ENCODE results near the gene SYT5.
A peak's percentile ranks its signal among the peaks of the same experiment; 100 is the strongest.
"Not testable (repeated sequence)": the region's sequence is repeated elsewhere in the genome, so short reads cannot be mapped to it uniquely, and the experiment has no call there.

Gene SYT5

DNA sequence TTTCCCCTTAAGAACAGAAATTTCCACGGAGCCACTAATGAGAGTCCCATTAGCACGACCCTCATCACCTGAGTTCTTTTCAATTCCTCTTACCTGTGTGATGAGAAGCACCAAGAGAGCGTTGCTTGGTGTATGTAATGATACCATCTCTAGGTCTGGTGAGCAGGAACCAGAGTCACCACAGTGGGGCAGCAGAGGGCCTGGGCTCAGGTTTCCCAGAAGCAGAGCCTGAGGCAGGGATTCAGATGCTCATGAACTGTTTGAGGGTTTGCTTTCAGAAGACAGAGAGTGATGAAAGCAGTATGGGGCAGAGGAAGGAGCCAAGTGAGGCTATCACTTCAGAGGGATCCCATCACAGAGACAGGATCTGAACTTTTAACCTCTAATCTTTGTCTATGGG lies 32.4 kb upstream of the SYT5 start:
- H3K23ac ChIP-seq (ENCODE audit: low read length) = no peak overlapping the region

DNA sequence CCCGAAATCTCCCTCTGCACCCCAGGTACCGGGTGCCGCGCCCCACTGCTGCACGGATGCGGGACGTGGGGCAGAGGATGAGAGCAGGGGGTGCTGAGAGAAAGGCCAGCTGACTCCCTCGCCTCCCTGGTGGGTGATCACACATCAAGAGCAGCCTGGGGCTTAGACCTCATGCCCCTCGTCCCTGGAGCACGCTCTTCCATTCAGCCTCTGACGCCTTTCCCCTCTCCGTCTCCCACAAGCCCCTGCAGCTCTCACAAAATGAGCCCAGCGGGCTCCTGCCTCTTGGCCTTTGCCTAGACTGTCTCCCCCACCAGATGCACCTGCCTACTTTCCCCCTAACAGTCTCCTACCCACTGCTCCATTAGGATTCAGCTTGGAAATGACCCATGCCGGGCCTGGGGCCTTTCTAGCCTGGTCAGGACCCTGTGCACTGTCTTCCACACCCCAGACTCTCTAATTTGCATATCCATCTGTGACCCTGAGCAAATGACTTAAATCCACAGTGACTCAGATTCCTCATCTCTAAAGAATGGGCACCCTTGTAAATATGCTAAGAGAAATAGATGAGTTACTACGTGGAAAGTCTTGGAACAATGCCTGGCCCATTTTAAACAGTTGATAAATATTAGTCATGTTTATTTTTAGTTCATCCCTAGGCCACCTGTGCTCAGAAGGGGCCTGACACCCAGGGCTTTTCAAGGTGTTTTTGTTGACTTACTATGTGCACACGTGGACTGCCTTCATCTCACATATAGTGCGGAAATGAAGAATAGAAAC lies 29.8 kb upstream of the SYT5 start:
- Histone ChIP-seq H4K5ac (ENCODE audit: low read length) (no peak overlapping the region), H2BK5ac (ENCODE audit: low read length) (no peak overlapping the region), H3K27ac (ENCODE audit: low read depth, low read length) (no peak overlapping the region), H2BK15ac (replicated peaks; ENCODE audit: low read depth) (no peak overlapping the region), H3K79me2 (ENCODE audit: control insufficient read depth, insufficient read depth, low read length) (no peaks in the 10 kb centered on the region), H3K79me1 (ENCODE audit: low read length) (no peaks in the 10 kb centered on the region), H3K4me1 (ENCODE audit: control insufficient read depth, low read depth, low read length) (no peaks in the 10 kb centered on the region), H3K4ac (ENCODE audit: low read depth, low read length) (no peak overlapping the region), H2AK5ac (ENCODE audit: low read length) (no peak overlapping the region), H3K4me2 (ENCODE audit: low read length) (no peak overlapping the region), H2BK120ac (ENCODE audit: low read depth, low read length) (no peak overlapping the region), H3K23ac (ENCODE audit: low read length) (no peak overlapping the region), H3K36me3 (ENCODE audit: control insufficient read depth, insufficient read depth, low read length) (no peaks in the 10 kb centered on the region), H3K18ac (ENCODE audit: low read length) (no peak overlapping the region), H3K27me3 (ENCODE audit: insufficient read depth, low read length, poor library complexity) (no peaks in the 10 kb centered on the region), H3K56ac (ENCODE audit: low read length) (no peak overlapping the region), H3K4me3 (ENCODE audit: low read length) (no peak overlapping the region), H3K9ac (ENCODE audit: low read length) (no peak overlapping the region), H4K8ac (ENCODE audit: low read depth, low read length) (no peak overlapping the region)
- WGBS (ENCODE audit: extremely low coverage, insufficient coverage, low lambda C conversion rate) = no CpG with 5 or more reads among the region's 17 CpGs
- DNase-seq = no peak

More for the DNA sequence above, 32.4 kb upstream of the SYT5 start:
- Histone ChIP-seq H3K9ac (ENCODE audit: low read length) (no peak overlapping the region), H3K4me2 (ENCODE audit: low read length) (no peak overlapping the region), H3K56ac (ENCODE audit: low read length) (no peak overlapping the region), H2BK120ac (ENCODE audit: low read depth, low read length) (no peak overlapping the region), H3K18ac (ENCODE audit: low read length) (no peak overlapping the region), H3K27ac (ENCODE audit: low read depth, low read length) (no peak overlapping the region), H2BK5ac (ENCODE audit: low read length) (no peak overlapping the region), H2BK15ac (replicated peaks; ENCODE audit: low read depth) (no peak overlapping the region), H3K4me3 (ENCODE audit: low read length) (no peak overlapping the region), H3K27me3 (ENCODE audit: insufficient read depth, low read length, poor library complexity) (no peaks in the 10 kb centered on the region), H4K8ac (ENCODE audit: low read depth, low read length) (no peak overlapping the region), H4K5ac (ENCODE audit: low read length) (no peak overlapping the region), H3K36me3 (ENCODE audit: control insufficient read depth, insufficient read depth, low read length) (no peaks in the 10 kb centered on the region), H2AK5ac (ENCODE audit: low read length) (no peak overlapping the region), H3K79me2 (ENCODE audit: control insufficient read depth, insufficient read depth, low read length) (no peaks in the 10 kb centered on the region), H3K4ac (ENCODE audit: low read depth, low read length) (no peak overlapping the region), H3K79me1 (ENCODE audit: low read length) (no peaks in the 10 kb centered on the region), H3K4me1 (ENCODE audit: control insufficient read depth, low read depth, low read length) (no peaks in the 10 kb centered on the region)
- DNase-seq = peak; percentile 19
- no CpG with 5 or more reads among the region's 3 CpGs for WGBS (ENCODE audit: extremely low coverage, insufficient coverage, low lambda C conversion rate)

DNA sequence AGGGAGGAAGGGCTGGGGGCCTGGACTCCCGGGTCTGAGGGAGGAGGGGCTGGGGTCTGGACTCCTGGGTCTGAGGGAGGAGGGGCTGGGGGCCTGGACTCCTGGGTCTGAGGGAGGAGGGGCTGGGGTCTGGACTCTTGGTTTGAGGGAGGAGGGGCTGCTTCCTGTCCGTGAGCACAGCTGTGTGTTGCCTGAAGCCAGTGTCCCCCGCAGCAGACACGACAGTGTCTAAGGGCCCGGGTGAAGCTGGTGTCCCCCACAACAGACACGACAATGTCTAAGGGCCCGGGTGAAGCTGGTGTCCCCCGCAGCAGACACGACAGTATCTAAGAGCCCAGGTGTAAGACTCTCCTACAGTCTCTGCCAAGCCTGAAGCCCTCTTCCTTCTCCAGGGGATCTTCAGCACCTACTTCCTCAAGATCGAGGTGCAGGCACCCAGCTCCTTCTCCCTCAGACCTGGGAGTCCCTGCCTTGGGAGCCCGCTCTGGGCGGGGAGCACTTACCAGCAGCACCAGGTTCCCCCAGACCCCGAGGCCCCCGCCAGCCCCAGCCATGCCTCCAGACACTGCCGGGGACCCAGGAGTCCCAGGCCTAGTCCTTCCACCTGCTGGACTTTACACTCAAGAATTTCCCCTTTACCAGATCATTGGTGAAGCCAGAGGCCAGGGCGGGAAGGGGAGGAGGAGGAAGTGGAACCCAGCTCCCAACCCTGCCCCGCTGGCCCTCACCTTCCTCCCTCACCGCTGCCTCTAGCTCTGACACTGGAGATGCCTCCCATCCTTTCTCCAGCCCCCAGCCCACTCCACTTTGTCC lies 29.0 kb upstream of the SYT5 start, which contains the start of gene PTPRH:
Gene PTPRH, minus strand, starts transcription at position 622 of the 813 bp plus-strand sequence. Its CDS starts 68 bp downstream, at position 554.
- no peak within 1 kb of the TSS for H3K56ac ChIP-seq (ENCODE audit: low read length)
- H4K5ac ChIP-seq (ENCODE audit: low read length) = no peak within 1 kb of the TSS
- H3K23ac ChIP-seq (ENCODE audit: low read length) = no peak within 1 kb of the TSS
- H3K79me2 ChIP-seq (ENCODE audit: control insufficient read depth, insufficient read depth, low read length) = no peaks in the 10 kb centered on the region
- H3K27me3 ChIP-seq (ENCODE audit: insufficient read depth, low read length, poor library complexity) = no peaks in the 10 kb centered on the region
- no peak within 1 kb of the TSS for H3K4me3 ChIP-seq (ENCODE audit: low read length)
- no peak within 1 kb of the TSS for H2AK5ac ChIP-seq (ENCODE audit: low read length)
- no peak within 1 kb of the TSS for H4K8ac ChIP-seq (ENCODE audit: low read depth, low read length)
- no peaks in the 10 kb centered on the region for H3K36me3 ChIP-seq (ENCODE audit: control insufficient read depth, insufficient read depth, low read length)
- no peak within 1 kb of the TSS for H3K18ac ChIP-seq (ENCODE audit: low read length)
- no peaks in the 10 kb centered on the region for H3K79me1 ChIP-seq (ENCODE audit: low read length)
- H3K4ac ChIP-seq (ENCODE audit: low read depth, low read length) = no peak within 1 kb of the TSS
- no peak within 1 kb of the TSS for H2BK15ac ChIP-seq (replicated peaks; ENCODE audit: low read depth)
- no peak within 1 kb of the TSS for H3K27ac ChIP-seq (ENCODE audit: low read depth, low read length)
- no peak within 1 kb of the TSS for H3K9ac ChIP-seq (ENCODE audit: low read length)
- H3K4me1 ChIP-seq (ENCODE audit: control insufficient read depth, low read depth, low read length) = no peaks in the 10 kb centered on the region
- no peak for DNase-seq
- H3K4me2 ChIP-seq (ENCODE audit: low read length) = no peak within 1 kb of the TSS
- H2BK5ac ChIP-seq (ENCODE audit: low read length) = no peak within 1 kb of the TSS
- WGBS (ENCODE audit: extremely low coverage, insufficient coverage, low lambda C conversion rate) = no CpG with 5 or more reads among the region's 18 CpGs
- no peak within 1 kb of the TSS for H2BK120ac ChIP-seq (ENCODE audit: low read depth, low read length)

DNA sequence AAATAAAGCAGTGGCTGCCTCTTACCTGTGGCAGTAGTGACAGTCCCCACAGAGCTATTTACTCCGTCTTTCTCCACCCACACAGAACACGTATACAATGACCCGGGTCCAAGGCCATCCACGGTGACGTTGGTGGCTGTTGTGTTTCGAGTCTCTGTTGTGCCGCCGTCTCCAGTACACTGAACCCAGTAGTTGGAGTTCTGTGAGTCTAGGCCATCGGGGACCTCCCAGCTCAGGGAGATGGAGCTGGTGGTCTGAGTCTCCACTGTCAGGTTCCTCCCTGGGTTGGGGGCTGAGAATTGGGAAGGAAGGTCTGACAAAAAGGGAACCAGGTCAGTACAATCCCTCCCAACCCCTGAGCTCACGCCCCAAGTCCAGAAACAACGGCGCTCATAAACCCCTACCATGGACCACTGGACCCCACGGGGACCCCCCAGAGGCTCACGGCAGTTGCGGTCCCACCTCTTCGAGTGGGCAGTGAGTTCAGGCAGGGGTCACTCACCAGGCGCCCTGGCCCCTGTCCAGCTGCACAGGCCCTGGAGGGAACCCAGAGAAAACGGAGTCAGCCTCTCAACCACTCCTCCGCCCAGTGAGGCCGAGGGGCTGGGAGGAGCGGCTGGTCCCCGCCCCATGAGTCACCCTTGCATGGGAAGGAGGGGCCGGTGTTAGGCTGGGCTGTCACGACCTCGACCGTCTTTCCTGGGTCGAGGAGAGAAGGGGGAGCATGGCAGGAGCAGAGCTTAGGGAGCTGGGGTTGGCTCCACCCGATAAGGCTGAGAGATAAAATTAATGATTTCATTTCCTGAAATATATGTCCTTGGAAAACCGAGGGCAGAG lies 26.8 kb upstream of the SYT5 start:
- Histone ChIP-seq H3K4ac (ENCODE audit: low read depth, low read length) (no peak overlapping the region), H3K18ac (ENCODE audit: low read length) (no peak overlapping the region), H3K4me2 (ENCODE audit: low read length) (no peak overlapping the region), H3K27ac (ENCODE audit: low read depth, low read length) (no peak overlapping the region), H2BK5ac (ENCODE audit: low read length) (no peak overlapping the region), H3K27me3 (ENCODE audit: insufficient read depth, low read length, poor library complexity) (no peaks in the 10 kb centered on the region), H3K79me2 (ENCODE audit: control insufficient read depth, insufficient read depth, low read length) (no peaks in the 10 kb centered on the region), H4K5ac (ENCODE audit: low read length) (no peak overlapping the region), H3K79me1 (ENCODE audit: low read length) (no peaks in the 10 kb centered on the region), H2BK120ac (ENCODE audit: low read depth, low read length) (no peak overlapping the region), H3K36me3 (ENCODE audit: control insufficient read depth, insufficient read depth, low read length) (no peaks in the 10 kb centered on the region), H3K56ac (ENCODE audit: low read length) (no peak overlapping the region), H2AK5ac (ENCODE audit: low read length) (no peak overlapping the region), H2BK15ac (replicated peaks; ENCODE audit: low read depth) (no peak overlapping the region), H4K8ac (ENCODE audit: low read depth, low read length) (no peak overlapping the region), H3K4me1 (ENCODE audit: control insufficient read depth, low read depth, low read length) (no peaks in the 10 kb centered on the region), H3K4me3 (ENCODE audit: low read length) (no peak overlapping the region), H3K23ac (ENCODE audit: low read length) (no peak overlapping the region), H3K9ac (ENCODE audit: low read length) (no peak overlapping the region)
- WGBS (ENCODE audit: extremely low coverage, insufficient coverage, low lambda C conversion rate) = no CpG with 5 or more reads among the region's 29 CpGs
- DNase-seq = peak; percentile 80

DNA sequence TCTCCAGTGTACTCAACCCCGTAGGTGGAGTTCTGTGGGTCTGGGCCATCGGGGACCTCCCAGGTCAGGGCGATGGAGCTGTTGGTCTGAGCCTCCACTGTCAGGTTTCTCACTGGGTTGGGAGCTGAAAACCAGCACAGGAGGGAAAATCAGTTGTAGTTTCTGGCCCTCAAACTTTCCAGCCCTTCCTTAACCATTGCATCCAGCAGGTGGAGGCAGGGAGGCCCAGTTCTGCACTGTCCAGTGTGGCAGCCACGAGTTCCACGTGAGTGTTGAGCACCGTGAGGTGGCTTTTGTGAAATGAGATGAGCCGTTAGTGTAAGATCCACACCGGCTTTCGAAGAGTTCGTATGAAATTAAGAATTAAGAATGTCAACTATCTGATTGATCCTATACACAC lies 22.1 kb upstream of the SYT5 start:
- not testable (repeated sequence) for H2BK120ac ChIP-seq (ENCODE audit: low read depth, low read length); H3K4me3 ChIP-seq (ENCODE audit: low read length); H2AK5ac ChIP-seq (ENCODE audit: low read length); H3K79me2 ChIP-seq (ENCODE audit: control insufficient read depth, insufficient read depth, low read length); H3K4ac ChIP-seq (ENCODE audit: low read depth, low read length); DNase-seq; H2BK5ac ChIP-seq (ENCODE audit: low read length); H3K36me3 ChIP-seq (ENCODE audit: control insufficient read depth, insufficient read depth, low read length); H2BK15ac ChIP-seq (replicated peaks; ENCODE audit: low read depth); H3K79me1 ChIP-seq (ENCODE audit: low read length); H3K4me1 ChIP-seq (ENCODE audit: control insufficient read depth, low read depth, low read length); H4K5ac ChIP-seq (ENCODE audit: low read length); H3K23ac ChIP-seq (ENCODE audit: low read length); H3K9ac ChIP-seq (ENCODE audit: low read length); H3K18ac ChIP-seq (ENCODE audit: low read length); H3K27ac ChIP-seq (ENCODE audit: low read depth, low read length); H4K8ac ChIP-seq (ENCODE audit: low read depth, low read length); H3K4me2 ChIP-seq (ENCODE audit: low read length); H3K56ac ChIP-seq (ENCODE audit: low read length); H3K27me3 ChIP-seq (ENCODE audit: insufficient read depth, low read length, poor library complexity)
- WGBS (ENCODE audit: extremely low coverage, insufficient coverage, low lambda C conversion rate) = no CpG with 5 or more reads among the region's 10 CpGs

All from mesendoderm (in vitro differentiated cells).